GM12878 (cell line): Measurements from ENCODE around the gene TMCC2. TPM values are rescaled to one million over a fixed set of nuclear protein-coding genes. Genes with fewer than 3 reads are reported as not detected.
A peak's percentile ranks its signal among the peaks of the same experiment; 100 is the strongest.

Experiments
- BACH1 ChIP-seq: fragments of 450-650 bp; IDR thresholded peaks from 2 replicates; pipeline ENCODE4 v1.6.1; 2017; ENCODE audit warnings: mild to moderate bottlenecking, borderline replicate concordance
- BCL11A ChIP-seq: IDR thresholded peaks from 2 replicates; pipeline ENCODE4 v1.6.1; 2011; ENCODE audit warnings: low read depth, low read length
- CREB1 ChIP-seq: IDR thresholded peaks from 2 replicates; pipeline ENCODE4 v1.6.1; 2012; ENCODE audit warnings: low read depth, mild to moderate bottlenecking, inconsistent platforms
- EED ChIP-seq: sonication (generic); IDR thresholded peaks from 2 replicates; pipeline ENCODE4 v1.6.1; 2016; ENCODE audit warnings: antibody characterized with exemption, low read depth
- EP300 ChIP-seq, 2 experiments: fragments of 150-350 bp in 1 of 2; IDR thresholded peaks; 2 replicates each; pipeline ENCODE4 v1.6.1; 2011 to 2012; ENCODE audit warnings: low read depth in 2 of 2, low read length in 2 of 2, borderline replicate concordance in 1 of 2, improper control_type of control experiment in 1 of 2, inconsistent platforms in 1 of 2; ENCODE audit not compliant: control insufficient read depth in 1 of 2
- FOXK2 ChIP-seq: fragments of 450-650 bp; IDR thresholded peaks from 2 replicates; pipeline ENCODE4 v1.6.1; 2017; ENCODE audit warnings: mild to moderate bottlenecking, moderate library complexity
- GATAD2B ChIP-seq: fragments of 450-650 bp; conservative IDR thresholded peaks from 2 replicates; pipeline ENCODE4 v1.6.1; 2017; ENCODE audit warnings: low read depth, mild to moderate bottlenecking, moderate library complexity
- HDAC6 ChIP-seq: fragments of 200-600 bp; sonication (generic); IDR thresholded peaks from one replicate; pipeline ENCODE4 v1.8.0; 2017; ENCODE audit warnings: antibody characterized with exemption; ENCODE audit not compliant: unreplicated experiment
- KAT2A ChIP-seq: conservative IDR thresholded peaks from 2 replicates; pipeline ENCODE4 v1.6.1; 2011; ENCODE audit warnings: low read depth, low read length; ENCODE audit not compliant: control insufficient read depth
- LARP7 ChIP-seq: fragments of 450-650 bp; IDR thresholded peaks from 2 replicates; pipeline ENCODE4 v1.6.1; 2017; ENCODE audit warnings: mild to moderate bottlenecking
- MTA2 ChIP-seq: fragments of 450-650 bp; IDR thresholded peaks from 2 replicates; pipeline ENCODE4 v1.6.1; 2016; ENCODE audit warnings: low read depth, mild to moderate bottlenecking, moderate library complexity
- MTA3 ChIP-seq: IDR thresholded peaks from 2 replicates; pipeline ENCODE4 v1.6.1; 2012; ENCODE audit warnings: low read length, inconsistent platforms, borderline replicate concordance
- NFYB ChIP-seq: IDR thresholded peaks from 2 replicates; pipeline ENCODE4 v1.6.1; 2011; ENCODE audit warnings: low read depth, mild to moderate bottlenecking, low read length, improper control_type of control experiment, moderate library complexity; ENCODE audit not compliant: insufficient read depth
- NRF1 ChIP-seq: conservative IDR thresholded peaks from 2 replicates; pipeline ENCODE4 v1.6.1; 2011; ENCODE audit warnings: mild to moderate bottlenecking, low read depth, low read length, improper control_type of control experiment
- PRDM15 ChIP-seq: fragments of 450-650 bp; formaldehyde crosslinking; IDR thresholded peaks from 2 replicates; pipeline ENCODE4 v1.4.0; 2020; ENCODE audit warnings: mild to moderate bottlenecking, moderate library complexity
- RAD21 ChIP-seq: IDR thresholded peaks from 2 replicates; pipeline ENCODE4 v1.6.1; 2011; ENCODE audit warnings: mild to moderate bottlenecking, low read depth, low read length, moderate library complexity; ENCODE audit not compliant: insufficient read depth
- RBBP5 ChIP-seq: fragments of 200-600 bp; sonication (generic); conservative IDR thresholded peaks from 2 replicates; pipeline ENCODE4 v1.6.1; 2016
- RCOR1 ChIP-seq: conservative IDR thresholded peaks from 2 replicates; pipeline ENCODE4 v1.6.1; 2012; ENCODE audit warnings: low read depth, low read length, improper control_type of control experiment
- RELB ChIP-seq: fragments of 450-650 bp; IDR thresholded peaks from 2 replicates; pipeline ENCODE4 v1.6.1; 2017; ENCODE audit warnings: low read depth, mild to moderate bottlenecking, moderate library complexity
- SMC3 ChIP-seq: IDR thresholded peaks from 2 replicates; pipeline ENCODE4 v1.6.1; 2011; ENCODE audit warnings: low read length, improper control_type of control experiment, borderline replicate concordance
- SP1 ChIP-seq: IDR thresholded peaks from one replicate; pipeline ENCODE4 v1.6.1; 2011; ENCODE audit warnings: low read depth, low read length
- SREBF1 ChIP-seq: IDR thresholded peaks from 2 replicates; pipeline ENCODE4 v1.6.1; 2012; ENCODE audit warnings: mild to moderate bottlenecking, low read length
- STAT1 ChIP-seq: fragments of 450-650 bp; conservative IDR thresholded peaks from 2 replicates; pipeline ENCODE4 v1.6.1; 2014; ENCODE audit warnings: antibody characterized with exemption, mild to moderate bottlenecking
- TARDBP ChIP-seq: IDR thresholded peaks from 2 replicates; pipeline ENCODE4 v1.6.1; 2016; ENCODE audit warnings: borderline replicate concordance
- TCF12 ChIP-seq: IDR thresholded peaks from 2 replicates; pipeline ENCODE4 v1.6.1; 2011; ENCODE audit warnings: low read depth, mild to moderate bottlenecking, low read length
- ZNF622 ChIP-seq: fragments of 450-650 bp; IDR thresholded peaks from 2 replicates; pipeline ENCODE4 v1.6.1; 2017; ENCODE audit warnings: mild to moderate bottlenecking, inconsistent platforms
- polyA plus RNA-seq, 11 experiments: library from polyadenylated mRNA; depleted of rRNA in 4 of 11; unstranded in 6 of 11; stranded (reverse) in 5 of 11; fragments of >200 nt; fragmentation: Nextera tagmentation in 4 of 11; fragmentation: Illumina TruSeq in 1 of 11; extraction: Ambion mirVana in 4 of 11; extraction: Trizol in 1 of 11; gene quantifications; 1 replicate in 1 of 11; 2 replicates in 10 of 11; pipeline versions ENCODE4 v1.2.1 to v1.2.3, GENCODE V29; 2011 to 2016; ENCODE audit warnings: inconsistent platforms in 2 of 11, missing spikeins in 2 of 11, low read depth in 1 of 11
- total RNA-seq, 4 experiments: library from RNA; depleted of rRNA in 3 of 4; stranded (reverse); fragments of >200 nt in 3 of 4; fragmentation: Illumina TruSeq in 1 of 4; extraction: Trizol in 1 of 4; gene quantifications; 2 replicates each; pipeline versions ENCODE4 v1.2.1 to v1.2.3, GENCODE V29; 2013 to 2021

Gene TMCC2
- total and polyA plus RNA-seq, 10 of the 15 experiments (the other 5 are each of a cell fraction or from before 2014, with no cell fraction given) = 0.06 to 2.3 (median 0.76) TPM

- no peak for TF ChIP-seq RBBP5
- no peak for TF ChIP-seq BACH1
- no peak for TF ChIP-seq GATAD2B
- TF ChIP-seq STAT1 = no peak
- no peak for TF ChIP-seq LARP7
- no peak for TF ChIP-seq SMC3
- TF ChIP-seq TARDBP = no peak
- peak; percentile 70 for TF ChIP-seq CREB1
- TF ChIP-seq MTA3 = no peak
- TF ChIP-seq NRF1 = no peak
- TF ChIP-seq FOXK2 = no peak
- TF ChIP-seq HDAC6 = no peak
- TF ChIP-seq PRDM15 = no peak
- TF ChIP-seq NFYB = no peak
- no peak for TF ChIP-seq ZNF622
- TF ChIP-seq RCOR1 = no peak
- no peak for TF ChIP-seq KAT2A
- TF ChIP-seq BCL11A = no peak
- peak; percentile 50; the same call in 1 of the 2 replicates for TF ChIP-seq MTA2
- TF ChIP-seq RELB = peak; percentile 80
- peak; percentile 33; the same call in 1 of the 2 replicates for TF ChIP-seq EED
- TF ChIP-seq RAD21 = no peak
- peak; percentile 49 to 74; a peak in 2 of 4 replicates for TF ChIP-seq EP300 (IDR thresholded peaks at IDR 0.05; ENCODE audit: borderline replicate concordance in 1 of 2, control insufficient read depth in 1 of 2, low read depth in 2 of 2, low read length in 2 of 2)
- no peak for TF ChIP-seq SREBF1
- no peak for TF ChIP-seq TCF12
- TF ChIP-seq SP1 = no peak
Measured at GRCh38 chr1:205310976-205311704, 83.4 kb downstream of the TMCC2 start (continued).
